Gastroesophageal sphincter (tissue), 3 donors: ENCODE results near the gene CD1D.
"Not testable (repeated sequence)": the region's sequence is repeated elsewhere in the genome, so short reads cannot be mapped to it uniquely, and the experiment has no call there.

Experiments
- EP300 ChIP-seq: sonication (generic); formaldehyde crosslinking; IDR thresholded peaks from one replicate; pipeline ENCODE4 v1.6.1; 2017; ENCODE audit warnings: antibody characterized with exemption, mild to moderate bottlenecking
- TF ChIP-seq, protein P1 (sequence below), 4 experiments: fragments of 200-600 bp in 2 of 4; fragments of 450-650 bp in 2 of 4; sonication (generic) in 1 of 4; IDR thresholded peaks; one replicate each; pipeline ENCODE4 v1.5.1; 2017 to 2019; ENCODE audit warnings: antibody characterized with exemption in 4 of 4, mild to moderate bottlenecking in 2 of 4, moderate library complexity in 2 of 4

DNA sequence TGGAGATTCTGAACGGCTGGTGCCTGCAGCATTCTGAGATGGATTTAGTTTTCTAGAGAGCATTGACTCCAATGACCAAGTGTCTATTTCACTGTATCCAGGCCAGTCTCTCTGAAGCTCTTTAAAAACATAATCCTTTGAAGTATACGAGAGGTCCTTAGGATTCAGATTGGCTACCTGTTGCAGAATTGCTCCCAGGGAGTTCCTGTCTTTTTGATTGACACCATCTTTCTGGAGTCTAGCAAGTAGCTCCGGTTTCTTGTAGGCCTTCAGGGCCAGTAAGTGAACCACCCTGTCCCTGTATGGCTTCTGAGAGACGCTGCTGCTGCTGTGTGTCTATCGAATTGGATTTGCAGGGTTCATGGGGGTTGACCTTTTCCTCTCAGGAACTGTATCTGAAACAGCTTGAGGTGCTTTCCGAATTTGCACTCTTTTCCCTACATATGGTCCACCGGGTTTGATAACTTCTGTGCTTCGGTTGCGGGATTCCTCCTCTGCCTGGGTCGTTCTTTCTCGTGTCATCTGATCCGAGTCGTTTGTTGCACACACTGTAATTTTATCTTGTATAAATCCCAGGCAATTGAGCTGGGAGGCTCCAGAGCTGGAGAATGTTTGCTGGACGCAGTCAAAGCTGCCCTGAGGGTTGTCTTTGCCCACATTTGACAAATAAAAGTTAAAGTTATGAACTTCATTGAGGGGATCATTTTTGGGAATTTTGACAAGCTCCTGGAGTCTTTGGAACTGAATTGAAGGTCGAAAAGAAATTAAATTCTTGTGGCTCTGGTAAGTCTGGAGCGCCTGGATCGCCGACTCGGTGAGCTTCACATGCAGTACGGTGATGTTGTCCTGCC is 3.6 kb upstream of the CD1D start:
- TF ChIP-seq, protein P1, sequence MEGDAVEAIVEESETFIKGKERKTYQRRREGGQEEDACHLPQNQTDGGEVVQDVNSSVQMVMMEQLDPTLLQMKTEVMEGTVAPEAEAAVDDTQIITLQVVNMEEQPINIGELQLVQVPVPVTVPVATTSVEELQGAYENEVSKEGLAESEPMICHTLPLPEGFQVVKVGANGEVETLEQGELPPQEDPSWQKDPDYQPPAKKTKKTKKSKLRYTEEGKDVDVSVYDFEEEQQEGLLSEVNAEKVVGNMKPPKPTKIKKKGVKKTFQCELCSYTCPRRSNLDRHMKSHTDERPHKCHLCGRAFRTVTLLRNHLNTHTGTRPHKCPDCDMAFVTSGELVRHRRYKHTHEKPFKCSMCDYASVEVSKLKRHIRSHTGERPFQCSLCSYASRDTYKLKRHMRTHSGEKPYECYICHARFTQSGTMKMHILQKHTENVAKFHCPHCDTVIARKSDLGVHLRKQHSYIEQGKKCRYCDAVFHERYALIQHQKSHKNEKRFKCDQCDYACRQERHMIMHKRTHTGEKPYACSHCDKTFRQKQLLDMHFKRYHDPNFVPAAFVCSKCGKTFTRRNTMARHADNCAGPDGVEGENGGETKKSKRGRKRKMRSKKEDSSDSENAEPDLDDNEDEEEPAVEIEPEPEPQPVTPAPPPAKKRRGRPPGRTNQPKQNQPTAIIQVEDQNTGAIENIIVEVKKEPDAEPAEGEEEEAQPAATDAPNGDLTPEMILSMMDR (IDR thresholded peaks at IDR 0.05) = not testable (repeated sequence)
- TF ChIP-seq EP300 = not testable (repeated sequence)
